Keratinocyte (primary cell): ENCODE results near the gene CFAP100. TPM values are rescaled to one million over a fixed set of nuclear protein-coding genes. Genes with fewer than 3 reads are reported as not detected.

Source experiments
- DNase-seq: peaks from one replicate; pipeline ENCODE4 v3.0.0-alpha.2; 2011; ENCODE audit warnings: low read depth, missing footprints, low spot score
- FAIRE-seq: peaks from 2 replicates; lab custom pipeline; 2011; peaks lifted over from hg19 to GRCh38; lab: Jason Lieb, UNC
- H2AFZ ChIP-seq: 2 replicates; pipeline ENCODE4 v1.6.0; 2012; ENCODE audit warnings: low read length, control low read depth, inconsistent platforms; ENCODE audit not compliant: control insufficient read depth
- H3K27ac ChIP-seq: 2 replicates; pipeline ENCODE4 v1.5.1; 2011; ENCODE audit warnings: low read length; ENCODE audit not compliant: control insufficient read depth, insufficient read depth
- H3K27me3 ChIP-seq: 3 replicates; pipeline ENCODE4 v1.6.0; 2011; ENCODE audit warnings: low read length; ENCODE audit not compliant: control insufficient read depth, insufficient read depth; ENCODE audit errors: extremely low read depth
- H3K36me3 ChIP-seq, 2 experiments: 2 replicates in 1 of 2; 3 replicates in 1 of 2; pipeline ENCODE4 v1.5.1; 2011; ENCODE audit warnings: low read length in 2 of 2, mild to moderate bottlenecking in 1 of 2; ENCODE audit not compliant: control insufficient read depth in 2 of 2, insufficient read depth in 2 of 2; ENCODE audit errors: extremely low read depth in 1 of 2
- H3K4me1 ChIP-seq: 3 replicates; pipeline ENCODE4 v1.5.1; 2011; ENCODE audit warnings: low read length; ENCODE audit not compliant: control insufficient read depth, insufficient read depth; ENCODE audit errors: extremely low read depth
- H3K4me2 ChIP-seq: 3 replicates; pipeline ENCODE4 v1.6.0; 2011; ENCODE audit warnings: low read depth, low read length; ENCODE audit not compliant: control insufficient read depth, insufficient read depth; ENCODE audit errors: extremely low read depth
- H3K4me3 ChIP-seq, 3 experiments: fragments of 200-600 bp in 1 of 3; sonication (generic) in 1 of 3; 2 replicates in 2 of 3; 3 replicates in 1 of 3; pipeline ENCODE4 v1.5.1; 2011 to 2016; ENCODE audit warnings: low read length in 3 of 3, mild to moderate bottlenecking in 3 of 3, control low read depth in 2 of 3, inconsistent platforms in 1 of 3, low read depth in 1 of 3, mixed read lengths in 1 of 3, mixed run types in 1 of 3, moderate library complexity in 1 of 3; ENCODE audit not compliant: control insufficient read depth in 2 of 3, insufficient read depth in 2 of 3; ENCODE audit errors: extremely low read depth in 1 of 3
- H3K79me2 ChIP-seq: 2 replicates; pipeline ENCODE4 v1.6.0; 2012; ENCODE audit warnings: low read length; ENCODE audit not compliant: control insufficient read depth, insufficient read depth
- H3K9ac ChIP-seq: 3 replicates; pipeline ENCODE4 v1.6.0; 2011; ENCODE audit warnings: low read length; ENCODE audit not compliant: control insufficient read depth, insufficient read depth; ENCODE audit errors: extremely low read depth
- H3K9me1 ChIP-seq: 3 replicates; pipeline ENCODE4 v1.6.0; 2011; ENCODE audit warnings: low read length; ENCODE audit not compliant: control insufficient read depth, insufficient read depth; ENCODE audit errors: extremely low read depth
- H3K9me3 ChIP-seq: 2 replicates; pipeline ENCODE4 v1.5.1; 2012; ENCODE audit warnings: low read depth, low read length; ENCODE audit not compliant: control insufficient read depth
- H4K20me1 ChIP-seq: 3 replicates; pipeline ENCODE4 v1.6.0; 2011; ENCODE audit warnings: low read length; ENCODE audit not compliant: control insufficient read depth, insufficient read depth; ENCODE audit errors: extremely low read depth
- CTCF ChIP-seq, 3 experiments: IDR thresholded peaks in 1 of 3; conservative IDR thresholded peaks in 1 of 3; optimal IDR thresholded peaks in 1 of 3; 2 replicates in 2 of 3; 3 replicates in 1 of 3; pipeline versions ENCODE3 to v1.5.1; 2011; ENCODE audit warnings: low read length in 3 of 3, mild to moderate bottlenecking in 3 of 3, moderate library complexity in 2 of 3, control low read depth in 1 of 3, inconsistent platforms in 1 of 3; ENCODE audit not compliant: insufficient read depth in 2 of 3; ENCODE audit errors: extremely low read depth in 1 of 3
- EZH2 ChIP-seq: IDR thresholded peaks from one replicate; pipeline ENCODE4 v1.6.1; 2012; ENCODE audit warnings: inconsistent platforms, mild to moderate bottlenecking, low read length, moderate library complexity
- dilution Hi-C: fragments of 300-500 bp; cut with MboI; formaldehyde crosslinking; loops from one replicate; pipeline ENCODE4 v1.7.0; 2020; ENCODE audit warnings: low sequenced_read_pairs; ENCODE audit not compliant: extremely low pct_ligation_motif_present
- polyA plus RNA-seq, 5 experiments: library from polyadenylated mRNA; depleted of rRNA in 3 of 5; stranded (reverse) in 3 of 5; stranded (forward) in 1 of 5; unstranded in 1 of 5; fragments of >200 nt; gene quantifications; 1 replicate in 1 of 5; 2 replicates in 3 of 5; 3 replicates in 1 of 5; pipeline versions ENCODE4 v1.2.1 to v1.2.3, GENCODE V29; 2011 to 2012; ENCODE audit warnings: missing spikeins in 2 of 5, low read depth in 1 of 5, low replicate concordance in 1 of 5

Gene CFAP100
- polyA plus RNA-seq, 1 donor (not counting 4 experiments of a cell fraction or from before 2014, with no cell fraction given) = not detected

- no peak overlapping the region for H3K4me2 ChIP-seq
- no peaks in the 10 kb centered on the region for H3K4me1 ChIP-seq
- H3K79me2 ChIP-seq = peaks cover 21% of the 10 kb centered on the region
- H2AFZ ChIP-seq = no peak overlapping the region
- H3K27me3 ChIP-seq = no peaks in the 10 kb centered on the region
- no peak overlapping the region for H3K4me3 ChIP-seq
- H3K9ac ChIP-seq = no peak overlapping the region
- no peak overlapping the region for H3K27ac ChIP-seq
- FAIRE-seq (no peak), DNase-seq (no peak)
- H3K36me3 ChIP-seq = peaks cover 43% of the 10 kb centered on the region in 2 experiments
- H3K9me3 ChIP-seq = no peaks in the 10 kb centered on the region
- H3K9me1 ChIP-seq = no peaks in the 10 kb centered on the region
- no peak for TF ChIP-seq EZH2
- TF ChIP-seq CTCF (optimal IDR thresholded peaks at IDR 0.05 in 1 of 3, IDR thresholded peaks at IDR 0.05 in 1 of 3, conservative IDR thresholded peaks at IDR 0.05 in 1 of 3; ENCODE audit: extremely low read depth in 1 of 3, insufficient read depth in 2 of 3, low read length in 3 of 3) = no peak
- dilution Hi-C loops = no loop called here
- H4K20me1 ChIP-seq = no peaks in the 10 kb centered on the region
These were observed 69.8 kb downstream of the CFAP100 start for GRCh38 chr3:126464494-126464893.

- DNase-seq = no peak
- Histone ChIP-seq H3K9me3 (no peaks in the 10 kb centered on the region), H3K4me2 (no peak overlapping the region), H3K27ac (no peak overlapping the region), H2AFZ (no peak overlapping the region), H3K79me2 (peaks cover 26% of the 10 kb centered on the region), H3K4me3 (no peak overlapping the region), H3K9ac (no peak overlapping the region), H3K36me3 (peaks cover 46 to 48% of the 10 kb centered on the region in 2 experiments), H3K4me1 (no peaks in the 10 kb centered on the region), H3K27me3 (no peaks in the 10 kb centered on the region), H3K9me1 (no peaks in the 10 kb centered on the region), H4K20me1 (no peaks in the 10 kb centered on the region)
- FAIRE-seq = no peak
- no peak for TF ChIP-seq EZH2
- TF ChIP-seq CTCF (optimal IDR thresholded peaks at IDR 0.05 in 1 of 3, IDR thresholded peaks at IDR 0.05 in 1 of 3, conservative IDR thresholded peaks at IDR 0.05 in 1 of 3; ENCODE audit: extremely low read depth in 1 of 3, insufficient read depth in 2 of 3, low read length in 3 of 3) = no peak
- dilution Hi-C loops = no loop called here
These were observed 70.3 kb downstream of the CFAP100 start for GRCh38 chr3:126464997-126465396.
